Eye (tissue), 1 donor: ENCODE results near the gene C3orf52.

Experiments
- DNase-seq: peaks from one replicate; pipeline ENCODE4 v3.0.0-alpha.2; 2015

C3orf52 gene

GRCh38 chr3:112119962-112120836 is 34.0 kb downstream of the C3orf52 start:
- no peak for DNase-seq

GRCh38 chr3:112121577-112122547 is 35.7 kb downstream of the C3orf52 start:
- DNase-seq, result no peak

- no peak for DNase-seq
Observed at GRCh38 chr3:112122870-112123269, 36.7 kb downstream of the C3orf52 start.

- no peak for DNase-seq
Observed at GRCh38 chr3:112123548-112123947, 37.4 kb downstream of the C3orf52 start.

GRCh38 chr3:112124907-112125607 is 38.9 kb downstream of the C3orf52 start:
- peak; percentile 64 for DNase-seq

GRCh38 chr3:112126511-112126911 is 40.3 kb downstream of the C3orf52 start:
- DNase-seq, result peak; percentile 63

- no peak for DNase-seq
Observed at GRCh38 chr3:112127522-112128494, 41.6 kb downstream of the C3orf52 start.

GRCh38 chr3:112128843-112129727 is 42.9 kb downstream of the C3orf52 start:
- peak; percentile 72 for DNase-seq

GRCh38 chr3:112129925-112130637 is 43.9 kb downstream of the C3orf52 start:
- no peak for DNase-seq

GRCh38 chr3:112130638-112130993 is 44.4 kb downstream of the C3orf52 start:
- no peak for DNase-seq

GRCh38 chr3:112131111-112131510 is 44.9 kb downstream of the C3orf52 start:
- no peak for DNase-seq

- DNase-seq, result no peak
Observed at GRCh38 chr3:112132088-112132487, 45.9 kb downstream of the C3orf52 start.

GRCh38 chr3:112132554-112132953 is 46.4 kb downstream of the C3orf52 start:
- DNase-seq, result no peak

GRCh38 chr3:112132975-112133448 is 46.8 kb downstream of the C3orf52 start, which contains the start of gene GCSAM:
Gene GCSAM, minus strand, starts transcription at chr3:112133248. Its CDS starts 128 bp downstream, at chr3:112133120.
- DNase-seq, result no peak

GRCh38 chr3:112133626-112134334 is 47.6 kb downstream of the C3orf52 start:
- DNase-seq, result no peak

GRCh38 chr3:112134335-112135124 is 48.3 kb downstream of the C3orf52 start:
- no peak for DNase-seq

- DNase-seq, result no peak
Observed at GRCh38 chr3:112136046-112136445, 49.9 kb downstream of the C3orf52 start.
